PC-3 (cell line): ENCODE results near the gene TNFRSF6B. TPM values are rescaled to one million over a fixed set of nuclear protein-coding genes. Genes with fewer than 3 reads are reported as not detected.

Experiments
- ATAC-seq: fragments of 200-7000 bp; cut with Tn5 transposase; 2 replicates; pipeline ENCODE4 v1.9.1; 2020; ENCODE audit warnings: mild to moderate bottlenecking, moderate library complexity
- BruUV-seq: library from RNA; stranded (reverse); fragments of 400-500 nt; replicated peaks from 2 replicates; lab custom pipeline; 2021; lab: Mats Ljungman, UMichigan
- CTCF ChIA-PET: fragments of 300-600 bp; sonication (Branson Sonifier 250); formaldehyde crosslinking; loops from one replicate; lab custom pipeline; 2022; ENCODE audit warnings: antibody characterized with exemption; lab: Charles Lee
- POLR2A ChIA-PET: fragments of 300-600 bp; sonication (Branson Sonifier 250); formaldehyde crosslinking; loops from one replicate; lab custom pipeline; 2022; ENCODE audit warnings: antibody characterized with exemption; ENCODE audit not compliant: unreplicated experiment; lab: Charles Lee
- DNase-seq: peaks from one replicate; pipeline ENCODE4 v3.0.0-alpha.2; 2015
- H2AFZ ChIP-seq: fragments of 300-600 bp; sonication (generic); 2 replicates; pipeline ENCODE4 v1.6.0; 2016; ENCODE audit warnings: antibody characterized with exemption, low read length
- H3F3A ChIP-seq: fragments of 300-600 bp; sonication (generic); one replicate; pipeline ENCODE4 v1.6.0; 2017; ENCODE audit warnings: antibody characterized with exemption, low read length, control low read depth, mild to moderate bottlenecking; ENCODE audit not compliant: unreplicated experiment
- H3K27ac ChIP-seq: fragments of 300-600 bp; sonication (generic); 2 replicates; pipeline ENCODE4 v1.5.1; 2016; ENCODE audit warnings: mild to moderate bottlenecking, low read length
- H3K27me3 ChIP-seq: fragments of 300-600 bp; sonication (generic); 2 replicates; pipeline ENCODE4 v1.6.1; 2016; ENCODE audit warnings: low read length, mixed read lengths
- H3K36me3 ChIP-seq: fragments of 300-600 bp; sonication (generic); 2 replicates; pipeline ENCODE4 v1.6.1; 2016; ENCODE audit warnings: low read depth, mixed run types, low read length, mixed read lengths
- H3K4me1 ChIP-seq: fragments of 300-600 bp; sonication (generic); 2 replicates; pipeline ENCODE4 v1.5.1; 2016; ENCODE audit warnings: low read length; ENCODE audit not compliant: insufficient read depth
- H3K4me2 ChIP-seq: fragments of 300-600 bp; sonication (generic); 2 replicates; pipeline ENCODE4 v1.6.0; 2016; ENCODE audit warnings: low read length
- H3K4me3 ChIP-seq: fragments of 300-600 bp; sonication (generic); 2 replicates; pipeline ENCODE4 v1.5.1; 2016; ENCODE audit warnings: mild to moderate bottlenecking, low read length, mixed read lengths
- H3K79me2 ChIP-seq: fragments of 300-600 bp; sonication (generic); 2 replicates; pipeline ENCODE4 v1.6.1; 2017; ENCODE audit warnings: low read length, mixed read lengths
- H3K9ac ChIP-seq: fragments of 300-600 bp; sonication (generic); 2 replicates; pipeline ENCODE4 v1.6.0; 2016; ENCODE audit warnings: mild to moderate bottlenecking, low read length
- H3K9me2 ChIP-seq: fragments of 300-600 bp; sonication (generic); replicated peaks from 2 replicates; pipeline ENCODE4 v1.6.1; 2016; ENCODE audit warnings: mixed run types, low read length, mixed read lengths
- H3K9me3 ChIP-seq: fragments of 300-600 bp; sonication (generic); 2 replicates; pipeline ENCODE4 v1.6.1; 2016; ENCODE audit warnings: low read length, mixed read lengths
- H4K20me1 ChIP-seq: fragments of 300-600 bp; sonication (generic); 2 replicates; pipeline ENCODE4 v1.6.1; 2016; ENCODE audit warnings: low read length, mixed read lengths
- CTCF ChIP-seq: fragments of 300-600 bp; sonication (generic); conservative IDR thresholded peaks from 2 replicates; pipeline ENCODE4 v1.5.1; 2017; ENCODE audit warnings: antibody characterized with exemption, low read depth, mild to moderate bottlenecking, low read length
- EZH2 ChIP-seq: fragments of 300-600 bp; sonication (generic); IDR thresholded peaks from one replicate; pipeline ENCODE4 v1.6.1; 2017; ENCODE audit warnings: antibody characterized with exemption, mild to moderate bottlenecking, low read length; ENCODE audit not compliant: unreplicated experiment
- EZH2phosphoT487 ChIP-seq: fragments of 300-600 bp; sonication (generic); IDR thresholded peaks from 2 replicates; pipeline ENCODE4 v1.6.1; 2018; ENCODE audit warnings: mild to moderate bottlenecking, antibody characterized with exemption, low read length, borderline replicate concordance
- intact Hi-C: fragments of 100-400 bp; cut with micrococcal nuclease; formaldehyde crosslinking; loops from 2 replicates; pipeline ENCODE4 v1.9.0; 2023
- total RNA-seq: library from RNA; depleted of rRNA; stranded (reverse); fragments of >200 nt; gene quantifications from 2 replicates; pipeline ENCODE4 v1.2.3, GENCODE V29; 2014

TNFRSF6B gene
- total RNA-seq, 1 experiment from 2014 or later: 41.6 TPM

GRCh38 chr20:63661108-63661507 lies 35.3 kb upstream of the TNFRSF6B start:
- Histone ChIP-seq H3F3A (no peaks in the 10 kb centered on the region), H3K27ac (no peak overlapping the region), H3K27me3 (no peaks in the 10 kb centered on the region), H3K9ac (no peak overlapping the region), H3K79me2 (peaks cover 25% of the 10 kb centered on the region), H3K9me3 (no peaks in the 10 kb centered on the region), H3K9me2 (no peaks in the 10 kb centered on the region), H3K4me3 (no peak overlapping the region), H2AFZ (no peak overlapping the region), H4K20me1 (no peaks in the 10 kb centered on the region), H3K36me3 (peaks cover 38% of the 10 kb centered on the region), H3K4me1 (peaks cover 9% of the 10 kb centered on the region; the same call in 1 of the 2 replicates), H3K4me2 (no peak overlapping the region)
- intact Hi-C loops: no loop called here
- ATAC-seq (no peak), DNase-seq (no peak)
- TF ChIP-seq CTCF (no peak), EZH2phosphoT487 (no peak), EZH2 (no peak)
- BruUV-seq: no TSS peak
- CTCF ChIA-PET: no interaction called here
- POLR2A ChIA-PET: no interaction called here

- TF ChIP-seq EZH2: no peak
- no peak for TF ChIP-seq CTCF
- TF ChIP-seq EZH2phosphoT487: no peak
- ChIA-PET CTCF (no interaction called here), POLR2A (no interaction called here)
- H3F3A ChIP-seq: no peaks in the 10 kb centered on the region
- H3K27me3 ChIP-seq: no peaks in the 10 kb centered on the region
- intact Hi-C loops: no loop called here
- no peak for DNase-seq
- no peaks in the 10 kb centered on the region for H4K20me1 ChIP-seq
- no peak overlapping the region for H3K4me3 ChIP-seq
- peaks cover 44% of the 10 kb centered on the region for H3K36me3 ChIP-seq
- no TSS peak for BruUV-seq
- H2AFZ ChIP-seq: no peak overlapping the region
- H3K79me2 ChIP-seq: peaks cover 25% of the 10 kb centered on the region
- no peak overlapping the region for H3K4me2 ChIP-seq
- no peaks in the 10 kb centered on the region for H3K9me2 ChIP-seq
- no peak for ATAC-seq
- peaks cover 9% of the 10 kb centered on the region; the same call in 1 of the 2 replicates for H3K4me1 ChIP-seq
- H3K9me3 ChIP-seq: no peaks in the 10 kb centered on the region
- H3K27ac ChIP-seq: no peak overlapping the region
- no peak overlapping the region for H3K9ac ChIP-seq
These were observed 34.3 kb upstream of the TNFRSF6B start for GRCh38 chr20:63661959-63662812.

GRCh38 chr20:63662813-63663189 lies 33.7 kb upstream of the TNFRSF6B start:
- no peak overlapping the region for H3K9ac ChIP-seq
- peaks cover 7% of the 10 kb centered on the region; the same call in 1 of the 2 replicates for H3K4me1 ChIP-seq
- no peaks in the 10 kb centered on the region for H3K9me3 ChIP-seq
- ATAC-seq (no peak), DNase-seq (no peak)
- H3K9me2 ChIP-seq: no peaks in the 10 kb centered on the region
- H3K4me3 ChIP-seq: no peak overlapping the region
- H3K27ac ChIP-seq: no peak overlapping the region
- no peak overlapping the region for H3K4me2 ChIP-seq
- ChIA-PET CTCF (no interaction called here), POLR2A (no interaction called here)
- no peaks in the 10 kb centered on the region for H4K20me1 ChIP-seq
- no TSS peak for BruUV-seq
- H3K27me3 ChIP-seq: no peaks in the 10 kb centered on the region
- H3K36me3 ChIP-seq: peaks cover 47% of the 10 kb centered on the region
- intact Hi-C loops: no loop called here
- no peak overlapping the region for H2AFZ ChIP-seq
- TF ChIP-seq EZH2 (no peak), EZH2phosphoT487 (no peak), CTCF (no peak)
- H3K79me2 ChIP-seq: peaks cover 25% of the 10 kb centered on the region
- H3F3A ChIP-seq: no peaks in the 10 kb centered on the region
